ENCODE results near the gene SSBP4. TPM values are rescaled to one million over a fixed set of nuclear protein-coding genes. Genes with fewer than 3 reads are reported as not detected.

Gene SSBP4
- total RNA-seq, 1 experiment from 2014 or later: 46.2 TPM

DNA sequence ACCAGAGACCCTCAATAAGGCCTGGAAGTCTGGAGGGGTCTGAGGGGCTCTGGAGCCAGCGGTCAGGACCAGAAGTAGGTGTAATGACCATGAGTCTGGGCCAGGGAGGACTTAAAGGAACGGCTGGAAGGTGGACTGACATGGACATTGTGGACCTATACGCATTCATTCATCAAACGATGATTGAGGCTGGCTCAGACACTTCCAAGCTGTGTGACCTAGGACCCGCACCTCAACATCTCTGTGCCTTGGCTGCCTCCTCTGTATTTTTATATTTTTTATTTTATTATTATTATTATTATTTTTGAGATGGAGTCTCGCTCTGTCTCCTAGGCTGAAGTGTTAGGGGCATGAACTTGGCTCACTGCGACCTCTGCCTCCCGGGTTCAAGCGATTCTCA is 12.4 kb upstream of the SSBP4 start:
- ChIA-PET CTCF (no interaction called here), POLR2A (no interaction called here)
- H3K9me3 Mint-ChIP-seq (ENCODE audit: unreplicated experiment): no peaks in the 10 kb centered on the region
- no peak for DNase-seq
- no peak overlapping the region for H3K27ac Mint-ChIP-seq (ENCODE audit: unreplicated experiment)
- H3K4me3 Mint-ChIP-seq (ENCODE audit: unreplicated experiment): no peak overlapping the region
- Histone ChIP-seq H3K36me3 (ENCODE audit: control insufficient read depth, insufficient read depth, low read length) (no peaks in the 10 kb centered on the region), H3K4me3 (ENCODE audit: low read depth, low read length) (no peak overlapping the region), H3K9me3 (no peaks in the 10 kb centered on the region), H3K27me3 (replicated peaks; ENCODE audit: control insufficient read depth, insufficient read depth, low read length) (no peaks in the 10 kb centered on the region), H3K4me1 (peaks cover 11% of the 10 kb centered on the region)
- BruUV-seq (replicated peaks): no TSS peak
- TF ChIP-seq, protein P1, sequence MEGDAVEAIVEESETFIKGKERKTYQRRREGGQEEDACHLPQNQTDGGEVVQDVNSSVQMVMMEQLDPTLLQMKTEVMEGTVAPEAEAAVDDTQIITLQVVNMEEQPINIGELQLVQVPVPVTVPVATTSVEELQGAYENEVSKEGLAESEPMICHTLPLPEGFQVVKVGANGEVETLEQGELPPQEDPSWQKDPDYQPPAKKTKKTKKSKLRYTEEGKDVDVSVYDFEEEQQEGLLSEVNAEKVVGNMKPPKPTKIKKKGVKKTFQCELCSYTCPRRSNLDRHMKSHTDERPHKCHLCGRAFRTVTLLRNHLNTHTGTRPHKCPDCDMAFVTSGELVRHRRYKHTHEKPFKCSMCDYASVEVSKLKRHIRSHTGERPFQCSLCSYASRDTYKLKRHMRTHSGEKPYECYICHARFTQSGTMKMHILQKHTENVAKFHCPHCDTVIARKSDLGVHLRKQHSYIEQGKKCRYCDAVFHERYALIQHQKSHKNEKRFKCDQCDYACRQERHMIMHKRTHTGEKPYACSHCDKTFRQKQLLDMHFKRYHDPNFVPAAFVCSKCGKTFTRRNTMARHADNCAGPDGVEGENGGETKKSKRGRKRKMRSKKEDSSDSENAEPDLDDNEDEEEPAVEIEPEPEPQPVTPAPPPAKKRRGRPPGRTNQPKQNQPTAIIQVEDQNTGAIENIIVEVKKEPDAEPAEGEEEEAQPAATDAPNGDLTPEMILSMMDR (IDR thresholded peaks at IDR 0.05; ENCODE audit: insufficient read depth in 1 of 2, low read depth in 1 of 2, low read length in 1 of 2, severe bottlenecking in 1 of 2, unreplicated experiment in 1 of 2): no peak
- H3K27me3 Mint-ChIP-seq (ENCODE audit: insufficient read depth, unreplicated experiment): no peaks in the 10 kb centered on the region
- no peaks in the 10 kb centered on the region for H3K36me3 Mint-ChIP-seq (ENCODE audit: insufficient read depth, unreplicated experiment)
- H3K4me1 Mint-ChIP-seq (ENCODE audit: low read depth, unreplicated experiment): peaks cover 24% of the 10 kb centered on the region
- intact Hi-C loops (cut with micrococcal nuclease; ENCODE audit: unreplicated experiment): no loop called here

DNA sequence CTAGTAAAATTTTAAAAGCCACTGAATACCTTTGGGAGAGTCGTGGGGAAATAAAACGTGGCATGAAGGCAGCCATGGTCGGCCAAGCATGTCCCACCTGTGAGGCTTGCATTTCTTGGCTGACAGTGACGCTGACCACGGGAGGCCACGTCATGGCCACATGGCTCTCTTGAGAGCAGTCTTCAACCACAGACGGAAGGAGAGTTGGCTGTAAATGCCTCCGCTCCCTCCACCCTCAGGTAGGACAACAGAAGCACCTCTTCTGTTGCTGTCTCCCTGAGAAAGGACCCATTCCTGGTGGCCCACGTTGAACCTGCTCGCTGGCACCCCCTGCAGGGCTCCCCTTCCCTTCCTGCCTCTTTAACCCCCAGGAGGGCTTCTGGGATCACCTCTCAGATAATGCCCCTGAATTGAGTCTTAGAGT is 11.1 kb upstream of the SSBP4 start:
- Histone ChIP-seq H3K4me3 (ENCODE audit: low read depth, low read length) (no peak overlapping the region), H3K9me3 (no peaks in the 10 kb centered on the region), H3K27me3 (replicated peaks; ENCODE audit: control insufficient read depth, insufficient read depth, low read length) (no peaks in the 10 kb centered on the region), H3K36me3 (ENCODE audit: control insufficient read depth, insufficient read depth, low read length) (no peaks in the 10 kb centered on the region), H3K4me1 (peaks cover 2% of the 10 kb centered on the region)
- H3K4me1 Mint-ChIP-seq (ENCODE audit: low read depth, unreplicated experiment): peaks cover 11% of the 10 kb centered on the region
- BruUV-seq (replicated peaks): no TSS peak
- H3K36me3 Mint-ChIP-seq (ENCODE audit: insufficient read depth, unreplicated experiment): no peaks in the 10 kb centered on the region
- CTCF ChIA-PET: no interaction called here
- POLR2A ChIA-PET: no interaction called here
- no peaks in the 10 kb centered on the region for H3K9me3 Mint-ChIP-seq (ENCODE audit: unreplicated experiment)
- no peaks in the 10 kb centered on the region for H3K27me3 Mint-ChIP-seq (ENCODE audit: insufficient read depth, unreplicated experiment)
- H3K4me3 Mint-ChIP-seq (ENCODE audit: unreplicated experiment): no peak overlapping the region
- TF ChIP-seq, protein P1 (IDR thresholded peaks at IDR 0.05; ENCODE audit: insufficient read depth in 1 of 2, low read depth in 1 of 2, low read length in 1 of 2, severe bottlenecking in 1 of 2, unreplicated experiment in 1 of 2): peak; percentile 59 to 63
- DNase-seq: peak in 1 of 2 experiments; percentile 63
- intact Hi-C loops (cut with micrococcal nuclease; ENCODE audit: unreplicated experiment): no loop called here
- H3K27ac Mint-ChIP-seq (ENCODE audit: unreplicated experiment): no peak overlapping the region

DNA sequence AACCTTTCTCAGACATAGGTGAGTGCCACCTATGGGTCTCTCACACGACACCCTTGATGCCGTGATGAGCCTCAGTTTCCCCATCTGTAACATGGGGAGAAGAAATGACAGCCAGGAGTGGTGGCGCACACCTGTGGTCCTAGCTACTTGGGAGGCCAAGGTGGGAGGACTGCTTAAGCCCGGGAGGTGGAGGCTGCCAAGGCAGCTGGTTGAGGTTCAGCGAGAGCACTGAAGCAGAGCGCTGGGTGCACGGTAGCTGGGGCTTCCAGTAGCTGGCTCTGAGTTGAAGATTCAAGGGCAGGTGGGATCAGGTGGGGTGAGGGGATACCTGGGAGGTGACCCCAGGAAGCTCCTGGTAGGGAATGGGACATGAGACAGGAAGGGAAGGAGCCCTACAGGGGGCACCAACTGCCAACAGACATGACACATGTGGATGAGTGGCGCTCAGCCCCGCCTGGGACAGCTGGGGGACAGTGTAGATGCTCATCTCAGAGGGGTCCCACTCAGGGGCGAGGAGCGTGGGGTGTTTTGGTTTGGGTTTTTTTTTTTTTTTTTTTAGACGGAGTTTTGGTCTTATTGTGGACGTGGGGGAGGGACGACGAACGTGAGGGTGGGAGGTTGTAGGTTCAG is 6.5 kb upstream of the SSBP4 start:
- Mint-ChIP-seq H3K27ac (ENCODE audit: unreplicated experiment) (no peak overlapping the region), H3K27me3 (ENCODE audit: insufficient read depth, unreplicated experiment) (no peaks in the 10 kb centered on the region), H3K4me3 (ENCODE audit: unreplicated experiment) (no peak overlapping the region), H3K9me3 (ENCODE audit: unreplicated experiment) (no peaks in the 10 kb centered on the region), H3K36me3 (ENCODE audit: insufficient read depth, unreplicated experiment) (peaks cover 12% of the 10 kb centered on the region), H3K4me1 (ENCODE audit: low read depth, unreplicated experiment) (peaks cover 6% of the 10 kb centered on the region)
- H3K4me1 ChIP-seq: peaks cover 8% of the 10 kb centered on the region; the same call in 1 of the 2 replicates
- no peak for DNase-seq
- TF ChIP-seq, protein P1 (IDR thresholded peaks at IDR 0.05; ENCODE audit: insufficient read depth in 1 of 2, low read depth in 1 of 2, low read length in 1 of 2, severe bottlenecking in 1 of 2, unreplicated experiment in 1 of 2): no peak
- ChIA-PET CTCF (interaction anchor here (0.6 to 2.5 kb wide), 3 partner anchors 25 to 63 kb away, joined by 3 to 14 read pairs (median 3); partner anchors contain the start of gene GDF15), POLR2A (interaction anchor here (0.5 kb wide), 1 partner anchor 629 kb away, joined by 4 read pairs; no protein-coding TSS in a partner anchor)
- no peaks in the 10 kb centered on the region for H3K36me3 ChIP-seq (ENCODE audit: control insufficient read depth, insufficient read depth, low read length)
- no peaks in the 10 kb centered on the region for H3K9me3 ChIP-seq
- BruUV-seq (replicated peaks): no TSS peak
- intact Hi-C loops (cut with micrococcal nuclease; ENCODE audit: unreplicated experiment): no loop called here
- H3K4me3 ChIP-seq (ENCODE audit: low read depth, low read length): no peak overlapping the region
- no peaks in the 10 kb centered on the region for H3K27me3 ChIP-seq (replicated peaks; ENCODE audit: control insufficient read depth, insufficient read depth, low read length)

All from Caco-2 (cell line).